Coronary artery (tissue), 2 donors: ENCODE measurements around the gene APOBEC3B.

Experiments used
- DNase-seq: peaks from one replicate; pipeline ENCODE4 v3.0.0-alpha.2; 2017; ENCODE audit warnings: low spot score
- H3K27ac ChIP-seq, 2 donors: fragments of 200-600 bp; sonication (generic); one replicate each; pipeline ENCODE4 v1.5.1; 2016 to 2019
- H3K4me3 ChIP-seq: fragments of 200-600 bp; sonication (generic); 2 replicates; pipeline ENCODE4 v1.5.1; 2016; ENCODE audit warnings: mild to moderate bottlenecking, moderate library complexity
- CTCF ChIP-seq: fragments of 200-600 bp; sonication (generic); IDR thresholded peaks from one replicate; pipeline ENCODE4 v1.5.1; 2019; ENCODE audit warnings: antibody characterized with exemption

APOBEC3B gene

DNA sequence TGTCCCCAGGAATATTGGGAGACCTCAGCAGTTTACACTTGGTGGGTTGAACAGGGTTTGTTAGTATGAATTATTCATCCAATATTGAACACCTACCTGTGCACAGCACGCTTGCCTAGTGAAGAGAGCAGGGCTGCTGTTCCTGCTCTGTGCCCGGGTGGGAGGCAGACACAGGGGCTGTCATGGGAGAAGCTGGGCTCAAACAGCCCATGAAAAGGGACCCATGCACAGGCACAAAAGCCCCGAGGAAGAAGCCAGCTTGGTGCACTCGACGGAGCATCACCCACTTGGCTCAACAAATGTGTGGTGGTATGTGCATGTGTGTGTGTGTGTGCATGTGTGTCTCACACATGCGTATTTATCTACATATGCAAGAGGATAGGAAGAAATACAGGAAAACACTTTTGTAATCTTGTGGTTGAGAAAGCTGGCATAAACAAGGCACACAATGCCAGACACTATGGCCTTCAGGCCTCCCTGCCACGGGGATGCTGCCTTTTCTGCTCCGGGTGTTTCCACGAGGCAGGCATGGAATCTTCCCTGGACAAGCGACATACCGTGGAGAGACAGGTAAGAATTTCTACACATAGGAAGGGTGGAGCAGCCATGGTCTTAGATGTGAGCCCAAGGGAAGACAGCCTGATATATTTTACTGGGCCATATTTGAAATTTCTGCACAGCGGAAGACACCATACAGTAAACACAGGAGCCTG, 29.7 kb upstream of the APOBEC3B start:
- Histone ChIP-seq H3K27ac (no peak overlapping the region), H3K4me3 (no peak overlapping the region)
- DNase-seq = no peak
- TF ChIP-seq CTCF = no peak

DNA sequence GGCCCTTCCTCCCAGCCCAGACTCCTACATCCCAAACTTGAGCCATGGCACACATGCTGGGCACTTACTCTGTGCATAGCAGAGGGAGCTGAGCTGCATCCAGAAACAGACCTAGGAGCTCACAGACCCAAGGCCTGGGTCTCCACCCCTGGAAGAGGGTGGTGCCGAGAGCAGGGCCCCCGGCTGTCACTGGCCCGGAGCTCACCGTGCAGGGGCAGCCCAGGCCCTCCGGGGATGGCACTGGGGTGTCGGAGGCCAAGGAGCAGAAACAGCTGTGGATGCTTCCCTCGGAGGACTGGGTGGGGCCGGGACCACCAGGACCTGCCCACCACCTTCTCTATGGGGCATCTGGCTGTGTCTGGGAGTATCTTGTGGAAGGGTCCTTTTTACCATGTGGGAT, 29.1 kb upstream of the APOBEC3B start:
- DNase-seq = no peak
- H3K27ac ChIP-seq = no peak overlapping the region
- no peak overlapping the region for H3K4me3 ChIP-seq
- TF ChIP-seq CTCF = no peak

DNA sequence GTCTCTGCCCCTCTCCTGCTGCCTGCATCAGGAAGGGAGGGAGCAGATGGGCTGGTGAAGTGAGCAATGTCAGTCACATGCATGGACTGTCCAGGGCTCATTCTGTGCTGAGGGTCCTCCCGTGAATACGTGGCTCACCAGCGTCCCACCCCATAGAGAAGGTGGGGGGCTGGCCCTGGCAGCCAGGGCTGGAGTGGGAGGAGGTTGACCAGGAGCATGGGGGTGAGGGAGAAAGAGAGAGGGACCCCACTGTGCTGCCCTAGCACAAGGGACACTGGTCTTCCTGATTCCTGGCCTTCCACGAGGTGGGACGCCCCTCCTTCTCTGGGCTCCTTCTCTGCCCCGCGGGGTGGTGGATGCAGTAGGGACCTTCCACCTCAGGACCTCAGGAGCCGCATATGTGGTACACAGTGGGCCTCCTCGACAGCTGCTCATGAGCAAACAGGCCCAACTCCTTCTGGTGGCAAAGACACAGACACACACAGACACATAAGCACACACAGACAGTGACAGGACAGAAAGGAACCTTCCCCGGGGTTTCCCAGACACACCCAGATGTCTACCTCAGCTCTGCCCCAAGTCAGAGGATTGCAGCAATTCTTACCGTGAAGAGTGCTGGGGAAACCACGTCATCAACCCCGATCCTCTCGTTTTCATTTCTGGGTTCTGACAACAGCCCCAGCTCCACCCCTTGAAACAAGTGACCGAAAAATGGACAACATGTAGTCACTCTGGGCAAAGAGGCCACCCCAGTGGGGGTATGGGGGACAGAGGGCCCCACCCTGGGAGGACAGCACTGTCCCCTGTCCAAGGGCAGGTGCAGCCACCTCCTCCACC, 28.4 kb upstream of the APOBEC3B start:
- TF ChIP-seq CTCF = no peak
- Histone ChIP-seq H3K4me3 (no peak overlapping the region), H3K27ac (no peak overlapping the region)
- no peak for DNase-seq

GRCh38 chr22:38954414-38955043, 27.6 kb upstream of the APOBEC3B start:
- no peak for TF ChIP-seq CTCF
- Histone ChIP-seq H3K4me3 (no peak overlapping the region), H3K27ac (no peak overlapping the region)
- DNase-seq = no peak

DNA sequence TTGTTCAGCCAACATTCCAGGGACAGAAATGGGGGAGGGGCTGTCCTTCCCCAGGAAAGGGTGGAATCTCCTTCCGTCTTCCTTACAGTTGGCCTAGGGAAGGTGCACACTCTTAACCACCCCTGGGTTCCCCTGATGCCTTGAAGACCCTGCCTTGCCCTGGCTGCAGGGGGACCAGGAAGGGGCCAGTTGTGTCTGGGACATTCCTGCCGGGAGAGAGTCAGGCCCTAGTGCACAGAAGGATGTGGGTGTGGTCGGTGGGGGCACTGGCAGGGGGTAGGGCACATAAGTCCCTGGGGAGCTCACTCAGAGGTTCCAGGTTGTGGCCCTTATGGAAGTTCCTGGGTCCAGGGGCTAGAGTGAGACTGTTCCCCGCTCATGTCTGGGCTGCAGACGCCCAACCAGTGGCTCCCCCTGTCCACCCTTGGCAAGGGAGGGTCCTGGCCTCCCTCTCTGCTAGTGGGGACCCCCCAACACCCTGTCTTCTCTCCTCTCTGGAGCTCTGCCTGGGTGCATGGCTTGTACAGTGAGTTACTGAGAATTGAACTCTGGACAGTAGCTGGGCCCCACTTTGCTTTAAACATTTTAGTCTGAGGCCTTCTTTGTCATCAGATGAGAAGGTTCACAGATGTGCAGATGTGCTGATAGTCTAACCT, 26.8 kb upstream of the APOBEC3B start:
- no peak for DNase-seq

DNA sequence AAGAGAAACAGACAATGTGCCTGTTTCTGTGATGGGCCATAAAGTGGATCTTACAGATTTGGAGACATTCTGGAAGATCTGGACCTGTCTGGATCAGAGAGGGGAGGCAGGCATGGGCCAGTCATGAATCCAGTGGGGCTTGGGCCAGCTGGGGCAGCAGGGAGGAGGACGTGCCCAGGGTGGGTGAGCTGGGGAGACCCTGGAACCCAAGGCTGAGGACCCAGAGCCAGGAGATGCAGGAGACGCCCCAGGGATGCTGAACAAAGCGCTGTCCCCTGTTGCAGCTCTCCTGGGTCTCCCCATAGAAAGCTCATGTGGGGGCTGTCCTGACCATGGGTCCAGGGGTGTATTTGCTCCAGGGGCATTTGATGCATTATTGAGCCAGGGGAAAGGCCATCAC, 26.2 kb upstream of the APOBEC3B start:
- TF ChIP-seq CTCF = no peak
- no peak for DNase-seq
- H3K4me3 ChIP-seq = no peak overlapping the region
- H3K27ac ChIP-seq = no peak overlapping the region

More for the DNA sequence above, 26.8 kb upstream of the APOBEC3B start:
- TF ChIP-seq CTCF = no peak
- Histone ChIP-seq H3K4me3 (no peak overlapping the region), H3K27ac (no peak overlapping the region)
